ENCODE data around the gene RAPGEF6.
"Not testable (repeated sequence)": the region's sequence is repeated elsewhere in the genome, so short reads cannot be mapped to it uniquely, and the experiment has no call there.

Gene RAPGEF6

GRCh38 chr5:131433109-131433508, 201.9 kb downstream of the RAPGEF6 start:
- no peak for DNase-seq (ENCODE audit: low read depth in 2 of 2)

DNA sequence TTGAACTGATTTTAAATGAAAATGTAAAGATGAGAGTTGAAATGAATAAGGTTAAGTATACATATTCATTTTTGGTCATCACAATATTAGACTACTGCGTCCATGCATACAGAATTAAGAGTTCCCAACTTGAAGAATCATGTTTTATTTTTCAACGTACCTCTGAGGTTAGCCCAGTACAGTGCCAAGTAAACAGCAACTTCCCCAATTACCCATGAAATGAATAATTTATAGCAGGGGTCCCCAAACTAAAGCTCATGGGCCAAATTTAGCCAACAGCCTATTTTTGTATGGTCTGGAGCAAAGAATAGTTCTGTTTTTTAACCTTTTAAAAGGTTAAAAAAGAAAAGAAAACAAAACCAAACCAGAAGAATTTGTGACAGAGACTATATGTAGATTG, 203.2 kb downstream of the RAPGEF6 start:
- DNase-seq (ENCODE audit: low read depth in 2 of 2), result no peak

GRCh38 chr5:131430794-131431193, 204.2 kb downstream of the RAPGEF6 start:
- DNase-seq (ENCODE audit: low read depth in 2 of 2), result no peak

DNA sequence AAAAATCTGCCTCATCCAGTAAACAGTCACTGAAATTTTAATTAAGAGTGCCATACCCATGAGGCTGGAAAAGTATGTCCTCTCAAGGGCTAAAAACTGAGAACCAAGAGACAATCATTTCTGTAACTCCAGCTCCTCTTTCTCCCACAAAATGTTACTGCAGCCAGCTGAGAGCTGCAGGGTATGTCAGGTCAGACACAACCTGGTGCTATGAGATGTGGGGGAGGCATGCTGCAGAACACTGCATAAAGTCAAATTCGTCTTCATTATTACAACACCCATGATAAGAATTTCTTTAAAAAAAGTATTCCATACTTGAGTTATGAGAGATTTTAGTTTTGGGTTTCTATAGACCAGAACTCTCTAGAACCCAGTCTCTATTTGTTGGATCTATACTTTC, 209.0 kb downstream of the RAPGEF6 start:
- DNase-seq (ENCODE audit: low read depth in 2 of 2), result no peak

GRCh38 chr5:131423056-131423455, 212.0 kb downstream of the RAPGEF6 start:
- DNase-seq (ENCODE audit: low read depth in 2 of 2), result no peak

- DNase-seq (ENCODE audit: low read depth in 2 of 2), result no peak
Measured at GRCh38 chr5:131419877-131420276, 215.2 kb downstream of the RAPGEF6 start.

GRCh38 chr5:131418846-131419245, 216.2 kb downstream of the RAPGEF6 start:
- DNase-seq (ENCODE audit: low read depth in 2 of 2), result no peak

DNA sequence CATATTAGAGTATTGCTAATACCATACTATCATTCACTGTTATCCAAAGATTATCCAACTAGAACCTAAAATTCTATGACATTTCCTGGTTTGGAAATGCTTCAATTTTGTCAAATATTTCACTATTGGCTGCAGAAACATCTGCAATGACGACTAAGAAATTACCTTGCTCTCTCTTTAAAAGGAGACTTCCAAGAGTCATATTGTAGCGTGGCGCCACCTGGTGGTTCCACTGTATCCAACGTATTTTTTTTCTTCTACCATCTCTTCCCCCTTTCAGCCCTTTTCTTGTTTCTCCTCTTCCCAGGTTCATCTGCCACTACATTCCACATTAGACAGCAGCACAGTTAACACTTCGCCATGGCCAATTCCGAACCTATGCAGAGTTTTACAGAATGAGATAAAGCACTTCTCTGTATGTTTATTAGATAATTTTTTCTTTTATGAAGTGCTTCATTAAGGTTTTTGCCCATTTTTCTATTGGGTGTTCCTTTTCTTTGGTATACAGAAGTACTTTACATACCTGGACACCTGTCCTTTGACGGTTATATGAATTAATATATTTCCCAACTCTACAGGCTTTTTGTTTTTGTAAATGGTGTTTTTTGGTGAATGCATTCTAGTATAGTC, 217.7 kb downstream of the RAPGEF6 start:
- peak; percentile 62 to 74 for DNase-seq (ENCODE audit: low read depth in 2 of 2)

- no peak for DNase-seq (ENCODE audit: low read depth in 2 of 2)
Measured at GRCh38 chr5:131416729-131417128, 218.3 kb downstream of the RAPGEF6 start.

- DNase-seq (ENCODE audit: low read depth in 2 of 2), result no peak
Measured at GRCh38 chr5:131413605-131414559, 221.1 kb downstream of the RAPGEF6 start.

DNA sequence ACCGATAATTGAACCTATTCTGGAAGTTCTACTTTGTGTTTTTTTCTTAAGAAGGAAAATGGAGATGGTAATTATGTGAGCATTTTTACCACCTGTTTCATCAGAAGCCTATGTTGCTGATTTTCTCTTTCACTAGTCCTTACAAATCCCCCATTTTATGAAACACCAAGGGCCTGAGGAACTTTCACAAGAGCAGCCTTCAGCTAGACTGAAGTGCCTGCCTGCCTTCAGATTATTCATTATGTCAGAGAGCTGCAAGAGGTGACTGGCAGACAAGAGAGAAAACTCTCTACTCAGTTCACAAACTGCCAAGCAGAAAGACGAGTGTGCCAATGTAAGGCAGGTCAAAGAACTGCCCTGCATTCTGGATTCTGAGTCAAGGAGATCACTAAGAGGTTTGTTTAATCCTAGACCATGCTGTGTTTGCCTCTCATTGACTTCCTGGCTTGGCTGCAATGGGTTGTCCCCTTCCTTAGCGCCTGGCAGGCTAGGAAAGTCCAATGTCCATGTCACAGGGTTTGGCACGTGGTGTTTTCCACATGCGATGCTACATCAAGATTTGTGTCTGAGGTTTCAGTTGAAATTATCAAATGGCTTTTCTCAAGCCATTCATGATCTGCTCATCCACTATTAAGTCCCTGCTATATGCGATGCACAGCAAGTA, 227.9 kb downstream of the RAPGEF6 start:
- DNase-seq (ENCODE audit: low read depth in 2 of 2), result no peak

- no peak for DNase-seq (ENCODE audit: low read depth in 2 of 2)
Measured at GRCh38 chr5:131406076-131406475, 229.0 kb downstream of the RAPGEF6 start.

- no peak for DNase-seq (ENCODE audit: low read depth in 2 of 2)
Measured at GRCh38 chr5:131405674-131406073, 229.4 kb downstream of the RAPGEF6 start.

DNA sequence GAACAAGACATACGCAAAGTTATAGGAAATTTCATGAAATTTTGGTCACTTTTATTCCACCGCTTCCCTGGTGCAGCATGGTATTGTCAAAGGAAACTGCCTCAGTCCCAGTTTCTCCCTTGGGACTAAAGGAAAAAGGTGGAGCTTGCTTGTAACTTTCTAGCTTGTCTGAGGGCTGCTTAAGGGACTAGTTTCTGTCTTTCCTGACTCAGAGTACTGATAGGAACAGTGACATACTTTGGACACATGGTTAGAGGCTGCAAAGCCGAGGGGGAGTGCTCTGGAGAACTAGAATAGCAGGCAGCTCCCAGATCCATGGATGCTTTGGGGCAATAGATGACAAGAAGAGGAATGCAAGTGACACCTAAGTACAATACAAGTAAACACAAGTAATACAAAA, 234.4 kb downstream of the RAPGEF6 start:
- DNase-seq (ENCODE audit: low read depth in 2 of 2), result no peak

DNA sequence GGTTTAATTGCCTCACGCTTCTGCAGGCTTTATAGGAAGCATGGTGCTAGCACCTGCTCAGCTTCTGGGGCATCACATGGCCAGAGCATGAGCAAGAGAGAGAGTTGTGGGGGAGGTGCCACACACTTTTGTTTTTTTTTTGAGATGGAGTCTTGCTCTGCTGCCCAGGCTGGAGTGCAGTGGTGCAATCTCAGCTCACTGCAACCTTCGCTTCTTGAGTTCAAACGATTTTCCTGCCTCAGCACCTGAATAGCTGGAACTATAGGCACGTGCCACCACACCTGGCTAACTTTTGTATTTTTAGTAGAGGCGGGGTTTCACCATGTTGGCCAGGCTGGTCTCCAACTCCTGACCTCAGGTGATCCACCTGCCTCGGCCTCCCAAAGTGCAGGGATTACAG, 236.0 kb downstream of the RAPGEF6 start:
- not testable (repeated sequence) for DNase-seq (ENCODE audit: low read depth in 2 of 2)

DNA sequence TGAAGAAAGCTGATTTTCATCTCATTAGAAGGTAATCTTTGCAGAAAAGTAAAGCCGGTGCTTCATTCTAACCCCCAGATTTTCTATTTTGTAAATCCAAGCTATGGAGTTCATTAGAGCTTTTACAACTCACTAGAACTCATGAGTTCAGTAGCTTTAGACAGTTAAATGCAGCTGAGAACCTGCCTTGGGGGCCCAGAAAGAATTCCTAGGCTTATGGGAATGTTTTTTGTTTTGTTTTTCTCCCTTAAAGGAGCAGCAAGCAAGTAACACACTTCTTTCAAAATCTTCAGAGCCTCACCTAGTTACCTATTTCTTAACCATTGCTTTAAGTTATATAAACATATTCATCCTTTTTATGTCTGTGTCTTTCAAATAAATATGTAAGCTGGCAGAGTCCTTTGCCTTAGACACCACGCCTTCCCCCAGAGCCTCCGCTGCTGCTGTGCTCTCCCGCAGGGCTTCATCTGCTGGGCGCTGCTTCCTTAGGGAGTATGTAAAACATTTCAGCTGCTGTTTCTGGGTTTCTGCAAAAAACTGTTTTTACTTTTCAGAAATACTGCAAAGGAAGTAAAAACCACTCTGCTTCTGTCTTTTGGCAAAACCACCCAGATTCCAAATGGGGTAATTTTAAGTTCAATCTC, 238.3 kb downstream of the RAPGEF6 start:
- DNase-seq (ENCODE audit: low read depth in 2 of 2), result no peak

GRCh38 chr5:131396015-131396414, 239.0 kb downstream of the RAPGEF6 start:
- no peak for DNase-seq (ENCODE audit: low read depth in 2 of 2)

GRCh38 chr5:131394128-131394527, 240.9 kb downstream of the RAPGEF6 start:
- peak in 1 of 2 donors; percentile 45 for DNase-seq (ENCODE audit: low read depth in 2 of 2)

- DNase-seq (ENCODE audit: low read depth in 2 of 2), result no peak
Measured at GRCh38 chr5:131393498-131393968, 241.5 kb downstream of the RAPGEF6 start.

DNA sequence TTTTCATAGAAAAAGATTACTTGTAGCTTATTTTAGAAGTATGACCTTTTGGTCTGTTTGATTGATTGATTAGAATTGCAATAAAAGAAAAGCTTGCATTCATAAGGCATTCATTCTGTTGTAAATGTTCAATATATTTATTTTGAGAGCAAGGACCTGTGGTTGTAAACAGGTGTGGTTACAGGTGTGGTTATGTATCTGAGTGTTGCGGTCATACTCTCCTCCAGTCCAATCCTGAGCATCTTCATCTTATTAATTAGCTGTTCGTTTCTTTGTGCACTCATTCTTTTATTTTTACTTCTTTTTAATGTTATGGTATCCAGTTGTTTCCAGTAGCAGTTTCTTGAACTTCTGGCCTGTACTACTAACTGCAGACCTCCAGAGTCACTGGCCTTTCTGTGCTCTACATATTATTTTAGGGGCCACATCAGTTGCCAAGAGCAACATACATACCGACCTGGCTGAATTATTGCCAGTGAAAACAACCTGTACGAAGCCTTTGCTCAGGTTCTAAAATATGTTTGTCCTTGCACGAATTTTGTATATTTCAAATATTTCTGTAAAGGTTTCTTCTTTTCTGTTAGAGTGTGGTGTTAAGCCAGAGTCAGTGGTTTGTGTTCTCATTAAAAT, 242.4 kb downstream of the RAPGEF6 start:
- DNase-seq (ENCODE audit: low read depth in 2 of 2), result no peak

DNA sequence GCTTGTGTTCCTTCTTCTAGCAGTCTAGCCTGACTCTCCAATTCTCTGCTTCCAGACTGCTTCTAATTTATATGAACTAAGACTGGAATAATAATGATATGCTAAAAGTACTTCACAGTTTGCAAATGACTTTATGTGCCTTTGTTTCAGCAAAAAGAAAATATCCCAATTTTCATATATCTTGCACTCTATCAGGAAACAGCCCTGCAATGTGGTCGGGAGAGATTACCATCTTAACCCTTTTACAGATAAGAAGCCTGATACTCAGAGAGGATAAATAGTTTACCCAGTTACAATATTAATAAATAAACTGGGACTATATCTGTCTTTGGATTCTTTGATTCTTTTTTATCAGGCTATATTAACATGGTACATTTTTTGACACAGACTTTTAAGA, 245.2 kb downstream of the RAPGEF6 start:
- no peak for DNase-seq (ENCODE audit: low read depth in 2 of 2)

Data from stimulated activated CD8-positive, alpha-beta memory T cell treated with anti-CD3 and anti-CD28 coated beads, Interleukin-7, amount 100 ng/mL, for 4 hours (primary cell).